Esophagus muscularis mucosa (tissue), 4 donors: Measurements from ENCODE around the gene RBP3. TPM values are rescaled to one million over a fixed set of nuclear protein-coding genes. Genes with fewer than 3 reads are reported as not detected.
"Not testable (repeated sequence)": the region's sequence is repeated elsewhere in the genome, so short reads cannot be mapped to it uniquely, and the experiment has no call there.

Source experiments
- DNase-seq: peaks from one replicate; pipeline ENCODE4 v3.0.0-alpha.2; 2017; ENCODE audit errors: extremely low spot score
- H3K27ac ChIP-seq, 4 donors: fragments of 200-600 bp; sonication (generic); replicated peaks in 1 of 4; 1 replicate in 3 of 4; 2 replicates in 1 of 4; pipeline ENCODE4 v1.5.1; 2016 to 2019; ENCODE audit warnings: mild to moderate bottlenecking in 1 of 4
- H3K27me3 ChIP-seq, 4 donors: fragments of 200-600 bp; sonication (generic); one replicate each; pipeline versions ENCODE4 v1.5.1 to v1.6.0; 2016 to 2019
- H3K36me3 ChIP-seq, 4 donors: fragments of 200-600 bp; sonication (generic); one replicate each; pipeline ENCODE4 v1.5.1; 2016 to 2019
- H3K4me1 ChIP-seq, 4 donors: fragments of 200-600 bp; sonication (generic); one replicate each; pipeline ENCODE4 v1.5.1; 2016 to 2019
- H3K4me3 ChIP-seq, 4 donors: fragments of 200-600 bp; sonication (generic); 1 replicate in 2 of 4; 2 replicates in 2 of 4; pipeline ENCODE4 v1.5.1; 2016 to 2019; ENCODE audit warnings: mild to moderate bottlenecking in 4 of 4, moderate library complexity in 1 of 4
- H3K9me3 ChIP-seq, 4 donors: fragments of 200-600 bp; sonication (generic); 1 replicate in 3 of 4; 2 replicates in 1 of 4; pipeline ENCODE4 v1.5.1; 2016 to 2019
- CTCF ChIP-seq, 3 experiments: fragments of 200-600 bp in 2 of 3; fragments of 450-650 bp in 1 of 3; sonication (generic) in 2 of 3; IDR thresholded peaks; one replicate each; pipeline ENCODE4 v1.5.1; 2017 to 2019; ENCODE audit warnings: antibody characterized with exemption in 3 of 3, mild to moderate bottlenecking in 2 of 3, moderate library complexity in 1 of 3
- EP300 ChIP-seq: sonication (generic); formaldehyde crosslinking; IDR thresholded peaks from one replicate; pipeline ENCODE4 v1.6.1; 2017; ENCODE audit warnings: antibody characterized with exemption
- POLR2A ChIP-seq: fragments of 450-650 bp; IDR thresholded peaks from one replicate; pipeline ENCODE4 v1.6.1; 2017; ENCODE audit warnings: antibody characterized with exemption, moderate library complexity, mild to moderate bottlenecking, low read depth
- POLR2AphosphoS5 ChIP-seq, 2 donors: sonication (generic); formaldehyde crosslinking; IDR thresholded peaks; one replicate each; pipeline ENCODE4 v1.6.1; 2017; ENCODE audit warnings: antibody characterized with exemption in 2 of 2
- WGBS: methylation state at CpG from one replicate; pipeline ENCODE4 v1.1.5; 2018; 5-methylcytosine and 5-hydroxymethylcytosine counted together
- intact Hi-C: fragments of 100-400 bp; cut with DNase I; formaldehyde crosslinking; loops from one replicate; pipeline ENCODE4 v1.15.1; 2023
- total RNA-seq, 4 donors: library from RNA; depleted of rRNA; stranded (reverse); fragments of >200 nt; gene quantifications; one replicate each; pipeline versions ENCODE4 v1.1.0 to v1.2.1, GENCODE V29; 2016

Gene RBP3
- total RNA-seq, 4 donors from 2014 or later = under 0.01 to 0.06 TPM; not detected in 2

GRCh38 chr10:47381103-47381395 is 32.9 kb downstream of the RBP3 start:
- TF ChIP-seq POLR2A (no peak), CTCF (IDR thresholded peaks at IDR 0.05) (no peak), POLR2AphosphoS5 (IDR thresholded peaks at IDR 0.05) (no peak), EP300 (no peak)

GRCh38 chr10:47381427-47382379 is 33.5 kb downstream of the RBP3 start:
- intact Hi-C loops = no loop called here
- WGBS = 87% methylated on average over 8 of the region's 9 CpGs
- Histone ChIP-seq H3K36me3 (no peaks in the 10 kb centered on the region), H3K9me3 (no peaks in the 10 kb centered on the region), H3K27ac (no peak overlapping the region), H3K4me1 (peaks cover 0 to 15% (median 13%) of the 10 kb centered on the region in 4 donors), H3K27me3 (peaks cover 0 to 21% (median 0%) of the 10 kb centered on the region in 4 donors), H3K4me3 (no peak overlapping the region)
- no peak for TF ChIP-seq EP300
- no peak for TF ChIP-seq POLR2AphosphoS5 (IDR thresholded peaks at IDR 0.05)
- TF ChIP-seq POLR2A = no peak
- no peak for TF ChIP-seq CTCF (IDR thresholded peaks at IDR 0.05)
- no peak for DNase-seq

More at GRCh38 chr10:47381103-47381395, 32.9 kb downstream of the RBP3 start:
- intact Hi-C loops = no loop called here
- Histone ChIP-seq H3K4me1 (peaks cover 0 to 15% (median 13%) of the 10 kb centered on the region in 4 donors), H3K9me3 (no peaks in the 10 kb centered on the region), H3K27me3 (peaks cover 0 to 23% (median 0%) of the 10 kb centered on the region in 4 donors), H3K4me3 (no peak overlapping the region), H3K36me3 (no peaks in the 10 kb centered on the region), H3K27ac (no peak overlapping the region)
- WGBS = 56% methylated on average over 1 of the region's 1 CpG
- DNase-seq = no peak

- intact Hi-C loops = no loop called here
- Histone ChIP-seq H3K27ac (peak overlapping the region in 1 of 4 donors; percentile 83), H3K4me3 (peak overlapping the region; percentile 65 to 83 (median 78)), H3K36me3 (no peaks in the 10 kb centered on the region), H3K9me3 (no peaks in the 10 kb centered on the region), H3K27me3 (peaks cover 0 to 9% (median 0%) of the 10 kb centered on the region in 4 donors), H3K4me1 (peaks cover 0 to 15% (median 13%) of the 10 kb centered on the region in 4 donors)
- DNase-seq = no peak
- TF ChIP-seq CTCF (IDR thresholded peaks at IDR 0.05) (no peak), POLR2AphosphoS5 (IDR thresholded peaks at IDR 0.05) (no peak)
- WGBS = 24% methylated on average over 9 of the region's 9 CpGs
These were observed 35.3 kb downstream of the RBP3 start for GRCh38 chr10:47383261-47384147.

- intact Hi-C loops = no loop called here
- WGBS = 0% methylated on average over 18 of the region's 75 CpGs
These were observed 36.2 kb downstream of the RBP3 start, which contains the start of gene ZNF488 for GRCh38 chr10:47384148-47384921. TSS of gene ZNF488 (minus strand) at chr10:47384293. CDS start at chr10:47368829, 15,464 bp downstream.

GRCh38 chr10:47386104-47386503 is 37.9 kb downstream of the RBP3 start:
- H3K9me3 ChIP-seq, DNase-seq, H3K27me3 ChIP-seq, H3K4me3 ChIP-seq, H3K27ac ChIP-seq, H3K36me3 ChIP-seq, intact Hi-C loops: not testable (repeated sequence)
- peaks cover 0 to 15% (median 13%) of the 10 kb centered on the region in 4 donors for H3K4me1 ChIP-seq
- WGBS = 100% methylated on average over 2 of the region's 2 CpGs

More at GRCh38 chr10:47384148-47384921, 36.2 kb downstream of the RBP3 start, which contains the start of gene ZNF488:
- Histone ChIP-seq H3K27me3 (peaks cover 0 to 5% (median 0%) of the 10 kb centered on the region in 4 donors), H3K36me3 (no peaks in the 10 kb centered on the region), H3K4me1 (peaks cover 0 to 15% (median 13%) of the 10 kb centered on the region in 4 donors), H3K4me3 (peak within 1 kb of the TSS; percentile 65 to 83 (median 78)), H3K27ac (peak within 1 kb of the TSS; percentile 76 to 84 (median 82)), H3K9me3 (no peaks in the 10 kb centered on the region)
- TF ChIP-seq POLR2AphosphoS5 (IDR thresholded peaks at IDR 0.05) (peak; percentile 54 to 62), CTCF (IDR thresholded peaks at IDR 0.05) (no peak)
- DNase-seq = no peak
